Ramos (cell line): ENCODE results near the gene GP2.
"Not testable (repeated sequence)": the region's sequence is repeated elsewhere in the genome, so short reads cannot be mapped to it uniquely, and the experiment has no call there.

Experiments used
- in situ Hi-C: fragments of 300-500 bp; cut with MboI; formaldehyde crosslinking; loops from one replicate; pipeline ENCODE4 v1.14.3; 2022; ENCODE audit warnings: low sequenced_read_pairs; ENCODE audit not compliant: unreplicated experiment

The GP2 gene

GRCh38 chr16:20329392-20330138 lies 2.3 kb upstream of the GP2 start:
- in situ Hi-C loops = loop anchor here (10.0 kb wide), 1 partner anchor 65 kb away; no protein-coding TSS in a partner anchor

GRCh38 chr16:20326321-20326720 lies 992 bp downstream of the GP2 start:
- in situ Hi-C loops = no loop called here

- in situ Hi-C loops = no loop called here
Measured at GRCh38 chr16:20325005-20325404, 2.3 kb downstream of the GP2 start.

GRCh38 chr16:20323591-20324117 lies 3.7 kb downstream of the GP2 start:
- in situ Hi-C loops = no loop called here

- in situ Hi-C loops = no loop called here
Measured at GRCh38 chr16:20322696-20323095, 4.6 kb downstream of the GP2 start.

- in situ Hi-C loops = no loop called here
Measured at GRCh38 chr16:20321671-20322070, 5.6 kb downstream of the GP2 start.

- in situ Hi-C loops = not testable (repeated sequence)
Measured at GRCh38 chr16:20321051-20321450, 6.3 kb downstream of the GP2 start.

- in situ Hi-C loops = no loop called here
Measured at GRCh38 chr16:20320592-20320991, 6.7 kb downstream of the GP2 start.

- in situ Hi-C loops = no loop called here
Measured at GRCh38 chr16:20320178-20320577, 7.1 kb downstream of the GP2 start.

GRCh38 chr16:20319406-20319805 lies 7.9 kb downstream of the GP2 start:
- in situ Hi-C loops = no loop called here

GRCh38 chr16:20318437-20318836 lies 8.9 kb downstream of the GP2 start:
- in situ Hi-C loops = no loop called here

GRCh38 chr16:20318006-20318405 lies 9.3 kb downstream of the GP2 start:
- in situ Hi-C loops = no loop called here

- in situ Hi-C loops = no loop called here
Measured at GRCh38 chr16:20317117-20317516, 10.2 kb downstream of the GP2 start.

GRCh38 chr16:20316715-20317114 lies 10.6 kb downstream of the GP2 start:
- in situ Hi-C loops = no loop called here

- in situ Hi-C loops = no loop called here
Measured at GRCh38 chr16:20315764-20316163, 11.5 kb downstream of the GP2 start.

GRCh38 chr16:20314575-20314974 lies 12.7 kb downstream of the GP2 start:
- in situ Hi-C loops = no loop called here

GRCh38 chr16:20313741-20314140 lies 13.6 kb downstream of the GP2 start:
- in situ Hi-C loops = no loop called here

GRCh38 chr16:20312536-20313095 lies 14.7 kb downstream of the GP2 start:
- in situ Hi-C loops = not testable (repeated sequence)

GRCh38 chr16:20311548-20311947 lies 15.8 kb downstream of the GP2 start:
- in situ Hi-C loops = no loop called here

GRCh38 chr16:20310421-20311395 lies 16.6 kb downstream of the GP2 start:
- in situ Hi-C loops = no loop called here

- in situ Hi-C loops = no loop called here
Measured at GRCh38 chr16:20309786-20310185, 17.5 kb downstream of the GP2 start.
